Thyroid gland (tissue), 4 donors: ENCODE results near the gene OR6C76.

Source experiments
- CTCF ChIP-seq, 6 experiments: fragments of 200-600 bp in 3 of 6; fragments of 450-650 bp in 3 of 6; sonication (generic) in 3 of 6; IDR thresholded peaks; one replicate each; pipeline ENCODE4 v1.5.1; 2016 to 2019; ENCODE audit warnings: antibody characterized with exemption in 6 of 6, mild to moderate bottlenecking in 2 of 6, inconsistent platforms in 1 of 6, moderate library complexity in 1 of 6
- POLR2A ChIP-seq, 2 donors: fragments of 450-650 bp; IDR thresholded peaks; one replicate each; pipeline ENCODE4 v1.6.1; 2017; ENCODE audit warnings: antibody characterized with exemption in 2 of 2, mild to moderate bottlenecking in 2 of 2, moderate library complexity in 1 of 2

- TF ChIP-seq CTCF (IDR thresholded peaks at IDR 0.05): no peak
- TF ChIP-seq POLR2A (IDR thresholded peaks at IDR 0.05): no peak
Observed at GRCh38 chr12:55446326-55446725, 20.3 kb downstream of the OR6C76 start.
